GM18526 (cell line): ENCODE data around the gene ASS1.

Source experiments
- POLR2A ChIP-seq: IDR thresholded peaks from 3 replicates; pipeline ENCODE4 v1.6.1; 2011; ENCODE audit not compliant: insufficient read length; ENCODE audit errors: extremely low read depth

Gene ASS1

DNA sequence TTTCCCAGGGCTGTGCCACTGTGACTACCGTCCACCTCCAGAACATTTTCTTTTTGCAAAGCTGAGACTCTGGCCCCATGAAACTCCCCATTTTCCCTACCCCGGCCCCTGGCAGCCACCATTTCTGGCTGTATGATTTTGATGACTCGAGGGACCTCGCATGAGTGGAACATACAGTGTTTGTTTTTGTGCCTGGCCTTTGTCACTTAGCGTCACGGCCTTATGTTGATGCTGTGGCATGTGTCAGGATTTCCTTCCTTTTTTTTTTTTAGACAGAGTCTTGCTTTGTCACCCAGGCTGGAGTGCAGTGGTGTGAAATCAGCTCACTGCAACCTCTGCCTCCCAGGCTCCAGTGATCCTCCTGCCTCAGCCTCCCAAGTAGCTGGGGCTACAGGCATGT lies 42.7 kb downstream of the ASS1 start:
- no peak for TF ChIP-seq POLR2A

DNA sequence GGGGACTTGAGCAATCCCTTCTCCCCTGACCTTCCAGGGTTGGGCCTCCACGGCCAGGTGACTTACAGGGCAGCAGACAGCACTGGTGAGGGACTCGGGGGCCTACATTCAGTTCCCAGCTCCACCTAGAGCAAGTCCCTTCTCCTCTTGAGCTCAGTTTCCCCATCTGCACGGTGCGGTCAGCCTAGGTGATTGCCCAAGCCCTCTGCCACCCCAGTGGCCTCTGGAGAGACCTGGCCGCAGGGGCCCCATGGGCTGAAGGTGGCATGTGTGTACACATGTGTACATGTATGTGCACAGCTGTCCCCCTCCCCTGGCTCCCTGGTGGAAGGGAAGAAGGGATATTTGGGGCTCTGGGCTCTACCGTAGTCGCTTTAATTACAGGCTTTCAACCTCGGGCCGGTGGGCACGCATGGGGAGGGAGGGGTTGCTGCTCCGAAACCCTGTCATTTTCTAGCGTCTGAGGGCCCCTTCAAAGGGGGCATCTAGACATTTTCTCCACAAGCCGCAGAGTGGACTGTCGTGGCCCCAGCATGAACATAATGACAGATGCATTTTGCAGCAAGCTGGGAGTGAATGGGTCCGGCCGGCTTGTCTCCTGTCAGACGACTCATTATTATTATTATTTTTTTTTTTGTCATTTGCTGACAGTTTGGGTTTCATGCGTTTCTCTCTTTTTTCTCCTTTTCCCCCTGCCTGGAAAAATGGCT lies 44.0 kb downstream of the ASS1 start:
- TF ChIP-seq POLR2A: no peak

DNA sequence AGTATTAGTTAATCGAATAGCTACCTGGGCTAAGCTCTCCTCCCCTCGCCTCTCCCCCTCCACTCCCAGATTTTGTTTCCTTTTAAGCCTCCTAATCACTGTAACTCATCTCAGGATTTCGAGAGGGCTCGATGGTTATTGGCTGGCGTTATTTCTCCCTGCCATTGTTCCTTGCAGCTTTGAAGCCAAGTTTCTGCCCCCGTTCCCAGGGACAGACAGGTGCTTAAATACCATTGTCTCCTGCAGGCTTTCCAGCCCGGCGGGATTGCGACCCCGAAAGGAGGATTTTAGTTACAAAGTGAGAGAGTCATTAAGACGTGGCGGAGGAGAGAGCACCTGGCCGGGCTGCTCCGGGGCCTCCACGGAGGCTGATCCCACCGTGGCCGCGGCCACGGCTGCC lies 46.2 kb downstream of the ASS1 start:
- no peak for TF ChIP-seq POLR2A

GRCh38 chr9:130491830-130492482 lies 47.2 kb downstream of the ASS1 start:
- TF ChIP-seq POLR2A: no peak

DNA sequence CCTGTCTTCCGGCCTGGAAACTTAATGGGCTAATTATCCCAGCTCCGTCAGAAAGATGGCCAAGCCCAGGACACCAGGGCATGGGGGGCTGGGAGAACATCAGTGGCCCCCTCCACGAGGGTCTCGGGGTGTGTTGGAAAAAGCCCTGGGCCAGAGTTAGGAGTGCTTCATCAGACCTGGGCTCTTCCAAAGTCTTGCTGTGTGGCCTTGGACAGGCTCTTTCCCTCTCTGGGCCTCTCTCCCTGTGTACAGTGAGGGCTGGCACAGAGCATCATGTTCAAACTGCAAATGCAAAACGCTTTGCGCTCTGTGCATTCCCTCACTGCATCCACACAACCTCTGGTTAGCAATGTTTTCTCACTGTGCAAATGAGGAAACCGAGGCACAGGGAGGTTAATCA lies 48.3 kb downstream of the ASS1 start:
- TF ChIP-seq POLR2A: no peak

- no peak for TF ChIP-seq POLR2A
Observed at GRCh38 chr9:130493476-130493875, 48.7 kb downstream of the ASS1 start.

DNA sequence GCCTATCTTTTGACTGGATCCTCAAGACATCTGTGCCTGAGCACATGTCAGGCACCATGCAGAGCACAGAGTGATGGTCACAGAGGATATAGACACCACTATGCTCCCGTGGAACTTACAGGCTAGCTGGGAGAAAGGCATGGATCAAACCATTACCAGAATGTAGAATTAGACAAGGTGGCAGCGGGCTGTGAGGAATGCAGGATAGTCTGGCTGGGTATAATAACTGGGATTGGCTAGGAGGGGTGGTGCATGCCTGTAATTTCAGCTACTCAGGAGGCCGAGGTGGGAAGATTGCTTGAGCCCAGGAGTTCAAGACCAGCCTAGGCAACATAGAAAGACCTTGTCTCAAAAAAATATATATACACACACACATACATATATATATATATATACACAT lies 50.3 kb downstream of the ASS1 start:
- TF ChIP-seq POLR2A: no peak

DNA sequence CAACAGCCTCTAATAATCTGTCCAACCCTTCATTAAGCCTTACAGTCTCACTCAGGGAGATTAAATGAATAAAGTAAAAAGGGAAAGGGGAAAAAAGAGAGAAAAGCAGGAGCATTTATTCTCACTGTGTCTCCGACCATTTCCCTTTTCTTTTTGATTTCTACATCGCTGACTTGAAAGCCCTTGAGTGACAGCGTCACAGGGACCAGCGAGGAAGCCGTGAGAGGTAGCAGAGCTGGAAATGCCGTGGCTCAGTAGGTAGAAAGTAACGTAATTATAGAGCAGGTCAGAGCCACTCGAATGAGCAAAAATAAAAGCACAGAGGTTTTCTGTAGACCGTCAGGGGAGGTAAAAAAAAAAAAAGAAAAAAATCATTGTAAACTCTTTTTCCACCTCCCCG lies 52.4 kb downstream of the ASS1 start:
- no peak for TF ChIP-seq POLR2A

- TF ChIP-seq POLR2A: no peak
Observed at GRCh38 chr9:130498298-130498917, 53.6 kb downstream of the ASS1 start.

DNA sequence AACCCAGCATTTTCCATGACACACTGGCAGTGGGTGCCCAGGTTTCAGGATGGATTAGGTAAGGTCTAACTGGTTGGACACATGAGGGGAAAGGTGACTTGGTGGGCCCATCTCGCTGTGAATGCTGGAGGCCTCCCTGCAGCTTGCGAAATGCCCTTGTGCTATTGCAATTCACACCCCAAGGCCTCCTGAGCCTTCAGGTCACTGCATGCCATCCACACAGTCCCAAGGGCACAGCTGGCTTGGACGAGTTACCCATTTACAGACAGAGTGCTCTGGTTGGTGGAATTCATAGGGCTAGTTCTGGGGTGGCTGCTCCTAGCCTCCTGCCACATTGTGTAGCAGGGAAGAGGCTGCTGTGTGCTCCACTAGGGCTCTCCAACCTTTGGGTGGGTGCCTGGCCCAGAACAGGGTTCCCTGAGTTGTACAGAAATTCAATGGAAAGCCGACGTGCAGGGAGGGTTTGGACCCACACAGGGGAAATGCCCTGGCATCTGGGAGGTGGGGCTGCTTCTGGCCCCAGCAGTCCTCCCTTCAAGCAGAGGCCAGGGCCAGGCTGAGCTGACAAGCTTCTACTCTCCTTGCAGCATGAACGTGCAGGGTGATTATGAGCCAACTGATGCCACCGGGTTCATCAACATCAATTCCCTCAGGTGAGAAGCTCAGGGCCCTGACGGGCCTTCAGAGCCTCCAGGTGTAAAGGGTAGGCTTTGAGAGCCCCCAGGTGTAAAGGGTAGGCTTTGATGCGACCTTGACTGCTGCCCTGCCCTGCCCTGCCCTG lies 54.3 kb downstream of the ASS1 start:
- no peak for TF ChIP-seq POLR2A

- TF ChIP-seq POLR2A: no peak
Observed at GRCh38 chr9:130499804-130500263, 55.1 kb downstream of the ASS1 start.

DNA sequence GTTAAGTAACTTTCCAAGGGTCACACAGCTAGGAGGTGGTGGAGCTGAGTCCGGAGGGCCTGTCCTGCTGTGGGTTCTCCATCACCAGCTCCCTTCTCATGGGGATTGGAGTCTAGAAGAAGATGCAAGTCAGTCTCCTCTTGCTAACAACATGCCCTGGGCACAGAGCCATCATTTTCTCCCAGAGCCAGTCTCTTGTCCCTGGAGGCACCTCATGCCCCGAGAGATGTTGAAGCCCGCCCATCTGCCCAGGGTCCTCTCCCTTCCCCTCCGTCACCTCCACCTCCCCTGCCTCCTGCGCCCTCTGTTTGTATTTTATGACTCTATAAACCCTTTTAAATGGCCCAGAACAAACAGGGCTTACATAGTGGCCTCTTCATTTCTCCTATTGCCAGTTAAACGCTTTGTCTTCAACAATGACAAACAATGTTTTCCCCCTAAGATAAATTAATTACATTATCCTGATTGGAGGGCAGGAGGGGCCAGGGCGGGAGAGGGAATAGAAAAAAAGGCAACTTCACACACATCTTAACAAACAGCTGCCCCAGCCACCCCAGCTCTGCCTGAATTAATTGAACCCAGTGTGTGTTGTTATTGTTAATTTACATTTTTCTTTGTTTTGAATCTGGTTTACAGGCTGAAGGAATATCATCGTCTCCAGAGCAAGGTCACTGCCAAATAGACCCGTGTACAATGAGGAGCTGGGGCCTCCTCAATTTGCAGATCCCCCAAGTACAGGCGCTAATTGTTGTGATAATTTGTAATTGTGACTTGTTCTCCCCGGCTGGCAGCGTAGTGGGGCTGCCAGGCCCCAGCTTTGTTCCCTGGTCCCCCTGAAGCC lies 55.8 kb downstream of the ASS1 start:
- no peak for TF ChIP-seq POLR2A

DNA sequence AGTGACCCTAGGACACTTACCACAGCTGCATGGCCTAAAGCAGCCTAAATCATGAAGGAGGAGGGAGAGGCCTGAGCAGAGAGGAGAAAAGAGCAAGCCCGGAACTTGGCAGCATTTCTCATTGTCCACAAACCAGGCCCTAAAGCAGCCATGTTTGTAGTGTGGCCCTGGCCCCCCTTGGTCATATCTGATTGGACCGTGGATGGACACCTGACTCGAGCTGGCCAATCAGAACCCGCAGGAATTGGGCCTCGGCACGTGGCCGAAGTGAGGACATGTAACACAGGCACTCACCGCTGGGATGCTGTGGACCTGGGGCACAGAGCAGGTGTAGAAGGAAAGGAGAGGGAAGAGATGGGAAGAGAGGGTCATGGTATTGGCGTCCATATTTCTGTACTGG lies 56.9 kb downstream of the ASS1 start:
- TF ChIP-seq POLR2A: no peak

GRCh38 chr9:130508218-130508617 lies 63.5 kb downstream of the ASS1 start:
- no peak for TF ChIP-seq POLR2A

GRCh38 chr9:130512199-130512598 lies 67.4 kb downstream of the ASS1 start:
- TF ChIP-seq POLR2A: no peak
